Calu3 (cell line): ENCODE measurements around the gene MLLT10. TPM values are rescaled to one million over a fixed set of nuclear protein-coding genes. Genes with fewer than 3 reads are reported as not detected.
A peak's percentile ranks its signal among the peaks of the same experiment; 100 is the strongest.

Experiments used
- BruUV-seq: library from RNA; stranded (reverse); fragments of 400-500 nt; replicated peaks from 2 replicates; lab custom pipeline; 2021; lab: Mats Ljungman, UMichigan
- CTCF ChIA-PET: fragments of 300-600 bp; sonication (Branson Sonifier 250); formaldehyde crosslinking; loops from one replicate; lab custom pipeline; 2022; ENCODE audit warnings: antibody characterized with exemption; lab: Charles Lee
- DNase-seq: peaks from one replicate; pipeline ENCODE4 v3.0.0; 2022
- H3K27ac Mint-ChIP-seq: one replicate; pipeline ENCODE4 v1.8.0; 2022; ENCODE audit warnings: mixed read lengths; ENCODE audit not compliant: unreplicated experiment
- H3K27me3 Mint-ChIP-seq: one replicate; pipeline ENCODE4 v1.8.0; 2022; ENCODE audit warnings: mixed read lengths; ENCODE audit not compliant: unreplicated experiment
- H3K36me3 Mint-ChIP-seq: one replicate; pipeline ENCODE4 v1.8.0; 2022; ENCODE audit warnings: mild to moderate bottlenecking, moderate library complexity, mixed read lengths; ENCODE audit not compliant: insufficient read depth, unreplicated experiment
- H3K4me1 Mint-ChIP-seq: one replicate; pipeline ENCODE4 v1.8.0; 2022; ENCODE audit warnings: mild to moderate bottlenecking, low read depth, mixed read lengths; ENCODE audit not compliant: unreplicated experiment
- H3K4me3 Mint-ChIP-seq: one replicate; pipeline ENCODE4 v1.8.0; 2022; ENCODE audit warnings: mild to moderate bottlenecking, low read depth, moderate library complexity, mixed read lengths; ENCODE audit not compliant: unreplicated experiment
- H3K9me3 Mint-ChIP-seq: one replicate; pipeline ENCODE4 v1.8.0; 2022; ENCODE audit warnings: low read depth, mixed read lengths; ENCODE audit not compliant: unreplicated experiment
- CTCF ChIP-seq: fragments of 200-600 bp; IDR thresholded peaks from one replicate; pipeline ENCODE4 v1.8.0; 2022; ENCODE audit warnings: antibody characterized with exemption; ENCODE audit not compliant: unreplicated experiment
- intact Hi-C: fragments of 100-400 bp; cut with micrococcal nuclease; formaldehyde crosslinking; loops from one replicate; pipeline ENCODE4 v1.10.0; 2022; ENCODE audit not compliant: unreplicated experiment
- total RNA-seq: library from RNA; stranded (reverse); gene quantifications from 2 replicates; pipeline ENCODE4 v1.2.3, GENCODE V29; 2022

The MLLT10 gene
- total RNA-seq, 1 experiment from 2014 or later, result 34.7 TPM

DNA sequence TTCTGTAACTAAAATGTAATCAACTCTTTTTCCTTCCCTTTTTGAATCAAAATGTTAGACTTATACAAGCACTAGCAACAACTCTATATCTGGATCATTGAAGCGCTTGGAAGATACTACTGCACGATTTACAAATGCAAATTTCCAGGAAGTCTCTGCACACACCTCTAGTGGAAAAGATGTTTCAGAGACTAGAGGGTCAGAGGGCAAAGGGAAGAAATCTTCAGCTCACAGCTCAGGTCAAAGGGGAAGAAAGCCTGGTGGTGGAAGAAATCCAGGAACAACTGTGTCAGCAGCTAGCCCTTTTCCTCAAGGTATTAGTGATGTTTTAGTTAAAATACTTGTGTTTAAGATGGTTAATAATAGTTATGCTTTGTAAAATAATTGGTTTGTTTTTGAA is 136.4 kb downstream of the MLLT10 start:
- DNase-seq, result no peak
- BruUV-seq, result no TSS peak
- TF ChIP-seq CTCF, result no peak
- H3K27me3 Mint-ChIP-seq, result no peaks in the 10 kb centered on the region
- H3K4me3 Mint-ChIP-seq, result no peak overlapping the region
- H3K4me1 Mint-ChIP-seq, result no peaks in the 10 kb centered on the region
- intact Hi-C loops, result no loop called here
- H3K27ac Mint-ChIP-seq, result no peak overlapping the region
- no peaks in the 10 kb centered on the region for H3K9me3 Mint-ChIP-seq
- peaks cover 5% of the 10 kb centered on the region for H3K36me3 Mint-ChIP-seq
- CTCF ChIA-PET, result no interaction called here

GRCh38 chr10:21673668-21674067 is 139.6 kb downstream of the MLLT10 start:
- CTCF ChIA-PET, result no interaction called here
- no TSS peak for BruUV-seq
- Mint-ChIP-seq H3K9me3 (no peaks in the 10 kb centered on the region), H3K27me3 (no peaks in the 10 kb centered on the region), H3K36me3 (peaks cover 5% of the 10 kb centered on the region), H3K4me3 (no peak overlapping the region), H3K4me1 (no peaks in the 10 kb centered on the region), H3K27ac (no peak overlapping the region)
- TF ChIP-seq CTCF, result no peak
- DNase-seq, result no peak
- intact Hi-C loops, result no loop called here

DNA sequence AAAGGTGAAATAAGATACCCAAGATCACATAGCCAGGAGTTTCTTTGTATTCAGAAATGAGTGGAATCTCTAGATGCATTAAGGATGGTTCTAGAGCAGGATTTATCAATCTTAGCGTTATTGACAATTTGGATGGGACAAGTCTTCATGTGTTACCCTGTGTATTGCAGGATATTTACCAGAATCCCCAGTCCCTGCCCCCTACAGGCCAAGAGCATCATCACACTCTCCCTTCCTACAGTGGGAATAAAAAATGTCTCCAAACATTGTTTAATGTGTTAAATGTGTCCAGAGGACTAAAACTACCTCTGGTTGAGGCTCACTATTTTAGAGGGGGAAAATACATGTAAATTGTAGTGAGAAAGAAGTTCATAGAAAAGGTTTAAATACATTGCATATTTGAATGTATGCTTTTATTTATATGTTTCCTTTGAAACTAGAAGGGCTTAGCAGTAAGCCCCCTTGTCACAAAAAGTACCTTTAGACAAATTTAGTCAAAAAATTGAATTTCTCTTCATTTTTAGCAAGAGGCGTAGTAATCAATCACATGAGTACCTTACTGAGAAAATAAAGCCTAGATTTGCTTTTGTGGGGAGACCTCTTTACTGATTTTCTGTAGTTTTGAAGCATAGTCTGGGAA is 141.2 kb downstream of the MLLT10 start:
- BruUV-seq, result no TSS peak
- Mint-ChIP-seq H3K27me3 (no peaks in the 10 kb centered on the region), H3K9me3 (no peaks in the 10 kb centered on the region), H3K27ac (no peak overlapping the region), H3K4me1 (no peaks in the 10 kb centered on the region), H3K36me3 (peaks cover 5% of the 10 kb centered on the region), H3K4me3 (no peak overlapping the region)
- peak; percentile 41 for DNase-seq
- intact Hi-C loops, result no loop called here
- CTCF ChIA-PET, result no interaction called here
- TF ChIP-seq CTCF, result peak; percentile 59

DNA sequence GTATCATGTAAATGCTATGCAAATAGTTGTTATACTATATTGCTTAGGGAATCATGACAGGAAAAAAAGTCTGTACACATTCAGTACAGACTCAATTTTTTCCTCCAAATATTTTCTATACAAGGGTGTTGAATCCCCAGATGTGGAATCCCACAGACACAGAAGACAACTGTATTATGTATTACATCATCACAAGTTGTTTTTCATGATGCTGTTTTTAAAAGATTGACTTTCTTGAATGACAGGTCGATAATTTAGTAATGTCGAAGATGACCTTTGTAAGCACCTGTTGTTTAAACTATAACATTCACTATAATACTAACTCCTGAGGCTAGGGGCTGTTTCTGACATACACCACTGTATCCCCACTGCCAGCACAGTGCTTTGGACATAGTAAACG is 143.5 kb downstream of the MLLT10 start:
- CTCF ChIA-PET, result no interaction called here
- no TSS peak for BruUV-seq
- Mint-ChIP-seq H3K4me1 (no peaks in the 10 kb centered on the region), H3K4me3 (no peak overlapping the region), H3K36me3 (peaks cover 10% of the 10 kb centered on the region), H3K27me3 (no peaks in the 10 kb centered on the region), H3K9me3 (no peaks in the 10 kb centered on the region), H3K27ac (no peak overlapping the region)
- no peak for DNase-seq
- no peak for TF ChIP-seq CTCF
- intact Hi-C loops, result no loop called here
